ENCODE measurements around the gene MINDY4. TPM values are rescaled to one million over a fixed set of nuclear protein-coding genes. Genes with fewer than 3 reads are reported as not detected.
A peak's percentile ranks its signal among the peaks of the same experiment; 100 is the strongest.

MINDY4 gene
- total RNA-seq, 1 donor from 2014 or later: 6.7 TPM

- DNase-seq (ENCODE audit: extremely low read depth, low read depth, low spot score): peak; percentile 4
Observed at GRCh38 chr7:30740417-30741181, 30.6 kb upstream of the MINDY4 start.

DNA sequence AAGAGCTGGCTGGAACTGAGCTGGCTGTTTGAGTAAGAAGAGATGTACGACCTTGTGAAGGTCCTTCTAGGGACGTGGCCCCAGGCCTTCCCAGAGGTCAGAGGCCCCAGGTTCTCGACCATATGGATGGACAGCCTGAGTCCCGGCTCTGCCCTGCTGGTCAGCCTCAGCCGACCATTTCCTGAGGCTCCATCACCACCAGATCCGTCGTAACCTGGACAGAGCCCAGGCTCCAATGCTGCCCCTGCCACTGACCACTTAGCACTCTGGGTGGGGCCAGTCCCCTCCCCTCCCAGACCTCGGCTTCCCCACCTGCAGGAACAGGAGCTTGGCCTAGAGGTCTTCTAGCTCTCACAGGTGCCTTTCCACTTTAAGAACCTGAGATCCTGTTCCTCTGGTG is 29.9 kb upstream of the MINDY4 start:
- DNase-seq (ENCODE audit: extremely low read depth, low read depth, low spot score): no peak

- DNase-seq (ENCODE audit: extremely low read depth, low read depth, low spot score): no peak
Observed at GRCh38 chr7:30743371-30744074, 27.7 kb upstream of the MINDY4 start.

DNA sequence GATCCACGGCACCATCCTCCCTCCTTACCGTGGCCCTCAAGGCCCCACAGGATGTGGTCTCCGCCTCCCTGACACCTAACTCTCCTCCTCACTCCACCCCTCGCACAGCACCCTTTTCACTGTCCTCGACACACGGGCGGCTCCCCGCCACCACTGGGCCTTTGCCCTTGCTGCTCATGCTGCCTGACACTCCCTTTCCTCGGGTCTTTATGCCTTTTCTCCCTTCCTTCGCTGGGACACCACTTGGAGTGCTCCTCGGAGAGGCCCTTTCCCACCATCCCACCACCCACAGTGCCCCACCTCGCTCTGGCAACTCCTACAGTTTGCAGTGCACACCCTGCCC is 27.2 kb upstream of the MINDY4 start:
- no peak for DNase-seq (ENCODE audit: extremely low read depth, low read depth, low spot score)

DNA sequence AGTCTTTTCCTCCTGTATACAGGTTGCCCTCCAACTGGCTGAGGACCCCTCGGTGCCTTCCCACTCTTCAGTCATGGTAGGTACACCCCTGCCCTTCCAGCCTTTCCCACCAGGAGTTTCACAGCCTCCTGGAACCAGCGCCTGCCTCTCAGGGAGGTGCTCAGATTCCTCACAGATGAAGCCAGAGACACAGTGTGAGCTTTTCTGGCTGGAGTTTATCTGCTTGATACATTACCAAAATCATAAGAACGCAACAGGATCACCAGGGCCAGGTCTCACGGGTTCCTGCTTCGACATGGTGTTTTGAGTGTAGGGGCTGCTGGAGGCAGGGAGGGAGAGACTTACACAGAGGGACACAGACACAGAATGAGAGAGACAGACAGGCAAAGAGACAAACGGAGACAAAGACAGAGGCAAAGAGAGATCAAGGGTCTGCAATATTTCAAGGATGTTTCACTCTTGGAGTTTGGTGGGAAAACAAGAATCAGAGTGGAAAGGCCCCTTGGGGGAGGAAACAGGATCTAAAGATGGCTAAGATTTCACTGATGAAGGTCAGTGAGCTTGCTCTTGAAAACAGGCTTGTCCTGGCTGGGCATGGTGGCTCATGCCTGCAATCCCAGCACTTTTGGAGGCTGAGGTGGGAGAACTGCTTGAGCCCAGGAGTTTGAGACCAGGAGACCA is 25.8 kb upstream of the MINDY4 start:
- DNase-seq (ENCODE audit: extremely low read depth, low read depth, low spot score): no peak

- no peak for DNase-seq (ENCODE audit: extremely low read depth, low read depth, low spot score)
Observed at GRCh38 chr7:30750010-30750409, 21.2 kb upstream of the MINDY4 start.

GRCh38 chr7:30750683-30751650 is 20.2 kb upstream of the MINDY4 start:
- DNase-seq (ENCODE audit: extremely low read depth, low read depth, low spot score): no peak

- no peak for DNase-seq (ENCODE audit: extremely low read depth, low read depth, low spot score)
Observed at GRCh38 chr7:30751696-30752273, 19.4 kb upstream of the MINDY4 start, which contains the start of gene INMT. Gene INMT, plus strand, starts transcription at chr7:30752135. Its CDS starts 16 bp downstream, at chr7:30752151.

- DNase-seq (ENCODE audit: extremely low read depth, low read depth, low spot score): no peak
Observed at GRCh38 chr7:30752484-30752883, 18.7 kb upstream of the MINDY4 start.

GRCh38 chr7:30752979-30753378 is 18.2 kb upstream of the MINDY4 start:
- DNase-seq (ENCODE audit: extremely low read depth, low read depth, low spot score): no peak

GRCh38 chr7:30754315-30754877 is 16.8 kb upstream of the MINDY4 start:
- no peak for DNase-seq (ENCODE audit: extremely low read depth, low read depth, low spot score)

- no peak for DNase-seq (ENCODE audit: extremely low read depth, low read depth, low spot score)
Observed at GRCh38 chr7:30755384-30756154, 15.6 kb upstream of the MINDY4 start.

- no peak for DNase-seq (ENCODE audit: extremely low read depth, low read depth, low spot score)
Observed at GRCh38 chr7:30757342-30757692, 13.9 kb upstream of the MINDY4 start.

DNA sequence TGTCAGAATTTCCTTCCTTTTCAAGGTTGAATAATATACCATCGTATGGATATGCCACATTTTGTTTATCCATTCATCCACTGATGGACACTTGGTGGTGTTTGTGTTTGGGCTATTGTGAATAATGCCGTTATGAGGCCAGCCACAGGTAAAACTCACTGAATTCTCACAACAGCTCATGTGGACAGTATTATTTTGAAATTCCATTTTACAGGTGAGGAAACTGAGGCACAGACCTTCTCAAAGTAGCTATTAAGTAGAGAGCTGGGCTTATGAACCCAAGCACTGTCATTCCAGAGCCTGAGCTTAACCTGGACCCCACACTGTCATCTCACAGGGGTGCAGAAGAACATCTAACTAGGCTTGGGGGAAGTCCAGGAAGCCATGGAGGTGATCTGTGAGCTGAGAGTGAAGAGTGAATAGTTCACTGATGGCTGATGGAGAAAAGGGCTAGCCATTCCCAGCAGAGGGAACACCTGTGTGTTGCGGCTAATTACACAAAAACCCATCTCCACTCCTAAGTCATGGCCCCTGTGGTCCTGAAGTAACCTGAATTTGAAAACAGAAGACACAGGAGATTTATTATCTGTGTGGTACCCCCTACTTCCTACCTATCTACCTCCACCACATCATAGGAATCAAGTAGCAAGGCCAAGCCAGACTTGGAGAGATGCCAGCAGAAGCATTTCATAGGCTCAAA is 10.6 kb upstream of the MINDY4 start:
- no peak for DNase-seq (ENCODE audit: extremely low read depth, low read depth, low spot score)

- no peak for DNase-seq (ENCODE audit: extremely low read depth, low read depth, low spot score)
Observed at GRCh38 chr7:30761214-30762156, 9.7 kb upstream of the MINDY4 start.

GRCh38 chr7:30764030-30764975 is 6.9 kb upstream of the MINDY4 start:
- DNase-seq (ENCODE audit: extremely low read depth, low read depth, low spot score): no peak

Measured in glomerular endothelial cell (primary cell).